GM21528 (cell line): ENCODE data around the gene GORASP2.
A peak's percentile ranks its signal among the peaks of the same experiment; 100 is the strongest.
"Not testable (repeated sequence)": the region's sequence is repeated elsewhere in the genome, so short reads cannot be mapped to it uniquely, and the experiment has no call there.

Experiments
- ATAC-seq: cut with Tn5 transposase; IDR thresholded peaks from one replicate; pipeline ENCODE4 v1.9.1; 2021; ENCODE audit warnings: mild to moderate bottlenecking, moderate library complexity; ENCODE audit not compliant: unreplicated experiment, low FRiP score

The GORASP2 gene

GRCh38 chr2:170928824-170929685 is at the start of gene GORASP2:
GORASP2 (plus strand) TSS chr2:170929253; CDS start chr2:170929341, 88 bp downstream.
- ATAC-seq = peak; percentile 93

GRCh38 chr2:170881840-170882239 is 47.2 kb upstream of the GORASP2 start:
- ATAC-seq = no peak

- ATAC-seq = no peak
Observed at GRCh38 chr2:170882758-170883157, 46.3 kb upstream of the GORASP2 start.

GRCh38 chr2:170883683-170884082 is 45.4 kb upstream of the GORASP2 start:
- ATAC-seq = no peak

- no peak for ATAC-seq
Observed at GRCh38 chr2:170885130-170885791, 43.8 kb upstream of the GORASP2 start.

- ATAC-seq = no peak
Observed at GRCh38 chr2:170886386-170886785, 42.7 kb upstream of the GORASP2 start.

- no peak for ATAC-seq
Observed at GRCh38 chr2:170887496-170887895, 41.6 kb upstream of the GORASP2 start.

- ATAC-seq = no peak
Observed at GRCh38 chr2:170887896-170888295, 41.2 kb upstream of the GORASP2 start.

- ATAC-seq = no peak
Observed at GRCh38 chr2:170891893-170892292, 37.2 kb upstream of the GORASP2 start.

GRCh38 chr2:170892391-170892951 is 36.6 kb upstream of the GORASP2 start:
- no peak for ATAC-seq

- ATAC-seq = no peak
Observed at GRCh38 chr2:170895023-170895757, 33.9 kb upstream of the GORASP2 start.

- ATAC-seq = no peak
Observed at GRCh38 chr2:170896622-170897021, 32.4 kb upstream of the GORASP2 start.

GRCh38 chr2:170897108-170897507 is 31.9 kb upstream of the GORASP2 start:
- no peak for ATAC-seq

GRCh38 chr2:170905864-170906263 is 23.2 kb upstream of the GORASP2 start:
- ATAC-seq = no peak

GRCh38 chr2:170911314-170911889 is 17.7 kb upstream of the GORASP2 start:
- ATAC-seq = no peak

GRCh38 chr2:170914994-170915666 is 13.9 kb upstream of the GORASP2 start:
- not testable (repeated sequence) for ATAC-seq

- no peak for ATAC-seq
Observed at GRCh38 chr2:170917219-170917913, 11.7 kb upstream of the GORASP2 start.

- ATAC-seq = no peak
Observed at GRCh38 chr2:170917957-170918356, 11.1 kb upstream of the GORASP2 start.

GRCh38 chr2:170921873-170922272 is 7.2 kb upstream of the GORASP2 start:
- not testable (repeated sequence) for ATAC-seq
